ENCODE measurements around the gene RIN3. TPM values are rescaled to one million over a fixed set of nuclear protein-coding genes. Genes with fewer than 3 reads are reported as not detected.
A peak's percentile ranks its signal among the peaks of the same experiment; 100 is the strongest.

Gene RIN3
- total and polyA plus RNA-seq, 8 donors, result 13.8 to 54.8 (median 18.0) TPM

GRCh38 chr14:92514844-92515514 lies 1.4 kb downstream of the RIN3 start:
- H3K9me3 ChIP-seq, result no peaks in the 10 kb centered on the region
- no peak for DNase-seq
- H3K36me3 ChIP-seq, result no peaks in the 10 kb centered on the region
- intact Hi-C loops (cut with DNase I), result no loop called here
- H3K4me3 ChIP-seq, result peak overlapping the region; percentile 74 to 81
- peaks cover 0 to 10% of the 10 kb centered on the region in 2 donors for H3K27me3 ChIP-seq
- no peak for ATAC-seq
- no peak for TF ChIP-seq CTCF (IDR thresholded peaks at IDR 0.05)
- peak overlapping the region; percentile 78 to 92 for H3K27ac ChIP-seq
- H3K4me1 ChIP-seq, result peaks cover 21 to 87% of the 10 kb centered on the region in 2 donors

GRCh38 chr14:92515546-92516343 lies 2.2 kb downstream of the RIN3 start:
- peak overlapping the region in 1 of 2 donors; percentile 92 for H3K27ac ChIP-seq
- intact Hi-C loops (cut with DNase I), result no loop called here
- H3K27me3 ChIP-seq, result peaks cover 0 to 10% of the 10 kb centered on the region in 2 donors

GRCh38 chr14:92516344-92516965 lies 2.9 kb downstream of the RIN3 start:
- no peak overlapping the region for H3K4me3 ChIP-seq
- peaks cover 21 to 86% of the 10 kb centered on the region in 2 donors for H3K4me1 ChIP-seq
- no peak for TF ChIP-seq CTCF (IDR thresholded peaks at IDR 0.05)
- ATAC-seq, result no peak
- H3K9me3 ChIP-seq, result no peaks in the 10 kb centered on the region
- peaks cover 0 to 10% of the 10 kb centered on the region in 2 donors for H3K27me3 ChIP-seq
- intact Hi-C loops (cut with DNase I), result no loop called here
- H3K36me3 ChIP-seq, result no peaks in the 10 kb centered on the region
- DNase-seq, result no peak
- peak overlapping the region in 1 of 2 donors; percentile 92 for H3K27ac ChIP-seq

More at GRCh38 chr14:92515546-92516343, 2.2 kb downstream of the RIN3 start:
- no peak for ATAC-seq
- no peak for DNase-seq
- Histone ChIP-seq H3K4me3 (peak overlapping the region in 1 of 2 donors; percentile 81), H3K9me3 (no peaks in the 10 kb centered on the region), H3K36me3 (no peaks in the 10 kb centered on the region), H3K4me1 (peaks cover 21 to 93% of the 10 kb centered on the region in 2 donors)
- no peak for TF ChIP-seq CTCF (IDR thresholded peaks at IDR 0.05)

- no peak for ATAC-seq
- H3K36me3 ChIP-seq, result no peaks in the 10 kb centered on the region
- no peak for TF ChIP-seq CTCF (IDR thresholded peaks at IDR 0.05)
- H3K4me1 ChIP-seq, result peaks cover 16 to 81% of the 10 kb centered on the region in 2 donors
- no peaks in the 10 kb centered on the region for H3K9me3 ChIP-seq
- no peak for DNase-seq
- H3K4me3 ChIP-seq, result no peak overlapping the region
- intact Hi-C loops (cut with DNase I), result no loop called here
- H3K27me3 ChIP-seq, result peaks cover 0 to 10% of the 10 kb centered on the region in 2 donors
- peak overlapping the region in 1 of 2 donors; percentile 92 for H3K27ac ChIP-seq
These were observed 3.5 kb downstream of the RIN3 start for GRCh38 chr14:92516966-92517506.
